Measurements from ENCODE around the gene GPS1.

The GPS1 gene

GRCh38 chr17:82098939-82099763, 47.5 kb downstream of the GPS1 start:
- no peaks in the 10 kb centered on the region for H3K27me3 ChIP-seq
- intact Hi-C loops (cut with DNase I; ENCODE audit: low total_unique reads), result loop anchor here (5.0 kb wide), 2 partner anchors 62 to 1882 kb away; partner anchors contain the start of gene DCXR
- no peak for TF ChIP-seq CTCF (IDR thresholded peaks at IDR 0.05)
- H3K4me3 ChIP-seq, result peak overlapping the region; percentile 65 to 84
- peaks cover 0 to 64% (median 34%) of the 10 kb centered on the region in 4 donors for H3K4me1 ChIP-seq
- no peak for DNase-seq
- H3K36me3 ChIP-seq, result peaks cover 12 to 22% (median 19%) of the 10 kb centered on the region in 3 donors
- H3K27ac ChIP-seq, result peak overlapping the region; percentile 87 to 98
- no peaks in the 10 kb centered on the region for H3K9me3 ChIP-seq

- Histone ChIP-seq H3K27me3 (no peaks in the 10 kb centered on the region), H3K27ac (peak overlapping the region in 1 of 2 donors; percentile 98), H3K9me3 (no peaks in the 10 kb centered on the region), H3K4me3 (no peak overlapping the region), H3K36me3 (peaks cover 0 to 7% (median 5%) of the 10 kb centered on the region in 3 donors), H3K4me1 (peaks cover 0 to 75% (median 35%) of the 10 kb centered on the region in 4 donors)
- no peak for TF ChIP-seq CTCF (IDR thresholded peaks at IDR 0.05)
- intact Hi-C loops (cut with DNase I; ENCODE audit: low total_unique reads), result no loop called here
- DNase-seq, result no peak
Measured at GRCh38 chr17:82100502-82101298, 49.0 kb downstream of the GPS1 start.

- Histone ChIP-seq H3K27me3 (no peaks in the 10 kb centered on the region), H3K27ac (peak overlapping the region in 1 of 2 donors; percentile 23), H3K36me3 (peaks cover 0 to under 1% (median 0%) of the 10 kb centered on the region in 3 donors), H3K9me3 (no peaks in the 10 kb centered on the region), H3K4me1 (peaks cover 0 to 75% (median 36%) of the 10 kb centered on the region in 4 donors), H3K4me3 (no peak overlapping the region)
- no peak for TF ChIP-seq CTCF (IDR thresholded peaks at IDR 0.05)
- DNase-seq, result no peak
- intact Hi-C loops (cut with DNase I; ENCODE audit: low total_unique reads), result no loop called here
Measured at GRCh38 chr17:82101301-82101715, 49.6 kb downstream of the GPS1 start.

GRCh38 chr17:82101767-82102679, 50.3 kb downstream of the GPS1 start:
- Histone ChIP-seq H3K27me3 (no peaks in the 10 kb centered on the region), H3K4me1 (peaks cover 0 to 75% (median 36%) of the 10 kb centered on the region in 4 donors), H3K36me3 (no peaks in the 10 kb centered on the region), H3K4me3 (no peak overlapping the region), H3K9me3 (no peaks in the 10 kb centered on the region), H3K27ac (peak overlapping the region in 1 of 2 donors; percentile 23)
- no peak for DNase-seq
- intact Hi-C loops (cut with DNase I; ENCODE audit: low total_unique reads), result no loop called here
- no peak for TF ChIP-seq CTCF (IDR thresholded peaks at IDR 0.05)

Measured in tibial artery (tissue), 4 donors.